NCI-H2227 treated with DMSO at 0.1 percent for 48 hours (cell line): ENCODE results near the gene LMOD3.

Experiments used
- DNase-seq: peaks from one replicate; lab custom pipeline; 2025; lab: John Stamatoyannopoulos, UW

Gene LMOD3

DNA sequence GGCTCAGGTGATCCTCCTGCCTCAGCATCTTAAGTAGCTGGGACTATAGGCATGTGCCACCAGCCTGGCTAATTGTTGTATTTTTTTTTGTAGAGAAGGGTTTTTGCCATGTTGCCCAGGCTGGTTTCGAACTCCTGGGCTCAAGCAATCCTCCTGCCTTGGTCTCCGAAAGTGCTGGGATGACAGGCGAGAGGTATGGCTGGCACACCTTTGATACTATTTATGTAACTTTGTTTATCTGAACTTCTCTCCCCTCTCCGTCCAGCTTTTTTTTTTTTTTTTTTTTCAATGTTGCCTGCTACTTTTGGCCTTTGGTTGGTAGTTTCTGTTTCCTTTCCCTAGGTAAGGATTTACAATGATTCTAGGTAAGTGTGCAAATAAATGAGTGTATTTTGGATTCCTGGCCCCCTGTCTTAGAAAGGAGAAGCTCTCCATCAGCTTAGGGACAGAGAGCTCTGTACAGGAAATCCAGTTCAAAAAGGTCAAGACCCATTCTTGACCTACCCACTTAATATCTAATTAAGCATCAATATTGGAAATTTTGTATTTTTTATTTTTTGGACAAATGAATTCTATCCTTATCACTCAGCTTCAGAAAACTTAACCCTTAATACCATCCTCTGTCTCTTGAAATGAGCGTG lies 30.9 kb downstream of the LMOD3 start:
- no peak for DNase-seq

- DNase-seq = no peak
These were observed 32.4 kb downstream of the LMOD3 start for GRCh38 chr3:69090021-69090420.

DNA sequence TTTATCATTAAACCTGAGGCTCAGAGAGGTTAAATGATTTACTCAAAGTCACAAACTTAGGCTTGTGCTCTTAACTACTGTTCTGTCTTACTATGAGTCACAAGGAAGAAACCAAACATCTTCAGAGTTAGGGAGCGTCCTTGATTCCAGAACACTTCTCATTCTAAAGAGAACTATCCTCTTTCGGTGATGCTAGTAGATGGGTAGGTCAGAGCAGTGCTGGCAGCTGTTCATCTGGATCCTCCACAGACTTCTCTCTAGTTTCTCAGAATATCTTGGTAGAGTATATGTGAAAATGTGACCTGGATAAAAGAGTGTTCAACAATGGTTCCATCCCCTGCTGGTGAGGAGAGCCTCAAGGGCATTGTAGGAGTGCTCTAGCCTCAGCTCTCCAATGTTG lies 34.3 kb downstream of the LMOD3 start:
- no peak for DNase-seq

DNA sequence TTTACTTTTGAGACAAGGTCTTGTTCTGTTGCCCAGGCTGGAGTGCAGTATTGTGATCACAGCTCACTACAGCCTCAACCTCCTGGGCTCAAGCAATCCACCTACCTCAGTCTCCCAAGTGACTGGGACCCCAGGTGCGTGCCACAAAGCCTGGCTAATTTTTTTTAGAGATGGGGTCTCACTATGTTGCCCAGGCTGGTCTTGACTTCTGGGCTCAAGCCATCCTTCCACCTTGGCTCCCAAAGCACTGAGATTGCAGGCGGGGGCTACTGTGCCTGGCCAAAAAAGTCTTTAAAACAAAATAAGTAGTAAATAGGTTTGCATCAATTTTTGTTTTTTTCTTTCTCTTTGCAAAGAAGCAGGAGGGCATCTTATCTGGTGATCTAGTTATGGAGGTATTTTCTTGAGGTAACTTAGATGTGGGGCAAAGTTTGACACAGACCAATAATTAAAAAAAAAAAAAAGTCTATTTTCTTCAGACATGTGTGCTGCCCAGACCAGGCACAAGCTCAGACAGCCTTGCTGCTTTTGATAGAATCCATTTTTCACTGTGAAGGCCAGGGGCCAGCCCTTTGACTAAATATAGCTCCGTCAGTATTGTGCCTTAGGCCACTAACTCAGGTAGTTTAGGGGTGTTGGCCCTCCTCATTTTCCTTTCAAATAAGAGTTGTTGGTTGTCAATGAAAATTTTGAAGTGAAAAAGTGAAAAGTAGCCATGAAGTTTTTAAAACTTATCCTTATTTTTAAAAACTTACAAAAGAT lies 35.2 kb downstream of the LMOD3 start:
- DNase-seq = no peak

- peak; percentile 37 for DNase-seq
These were observed 36.3 kb downstream of the LMOD3 start for GRCh38 chr3:69085833-69086722.

DNA sequence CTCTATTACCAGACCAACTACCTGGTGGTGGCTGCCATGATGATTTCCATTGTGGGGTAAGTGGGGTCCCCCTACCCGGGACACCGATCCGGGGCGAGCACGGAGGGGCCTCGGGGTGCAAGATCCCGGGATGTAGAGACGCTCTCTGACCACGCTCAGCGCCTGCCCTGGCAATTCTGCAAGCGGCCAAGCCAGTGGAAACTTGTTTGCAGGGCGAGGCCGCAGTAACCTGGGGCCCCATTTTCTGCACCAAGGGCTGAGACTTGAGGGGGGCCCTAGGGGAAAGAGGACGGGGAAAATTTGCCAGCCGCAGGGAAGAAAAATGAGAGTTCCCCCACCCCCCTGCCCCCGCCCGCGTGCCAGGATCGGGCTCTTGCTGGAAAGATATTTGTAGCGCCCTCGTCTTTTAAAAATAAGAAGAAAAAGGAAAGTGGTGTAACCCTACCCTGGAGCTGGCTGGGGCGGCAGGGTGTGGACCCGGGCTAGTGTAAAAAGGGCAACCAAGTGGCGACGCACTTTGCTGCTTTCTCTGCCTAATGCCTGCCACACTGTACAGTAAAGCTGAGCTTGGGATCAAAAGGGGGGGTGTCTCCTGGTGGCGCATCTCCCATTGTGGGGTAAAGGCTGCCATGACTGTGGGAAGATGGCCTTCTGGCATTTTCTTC lies 37.1 kb downstream of the LMOD3 start:
- DNase-seq = no peak

DNA sequence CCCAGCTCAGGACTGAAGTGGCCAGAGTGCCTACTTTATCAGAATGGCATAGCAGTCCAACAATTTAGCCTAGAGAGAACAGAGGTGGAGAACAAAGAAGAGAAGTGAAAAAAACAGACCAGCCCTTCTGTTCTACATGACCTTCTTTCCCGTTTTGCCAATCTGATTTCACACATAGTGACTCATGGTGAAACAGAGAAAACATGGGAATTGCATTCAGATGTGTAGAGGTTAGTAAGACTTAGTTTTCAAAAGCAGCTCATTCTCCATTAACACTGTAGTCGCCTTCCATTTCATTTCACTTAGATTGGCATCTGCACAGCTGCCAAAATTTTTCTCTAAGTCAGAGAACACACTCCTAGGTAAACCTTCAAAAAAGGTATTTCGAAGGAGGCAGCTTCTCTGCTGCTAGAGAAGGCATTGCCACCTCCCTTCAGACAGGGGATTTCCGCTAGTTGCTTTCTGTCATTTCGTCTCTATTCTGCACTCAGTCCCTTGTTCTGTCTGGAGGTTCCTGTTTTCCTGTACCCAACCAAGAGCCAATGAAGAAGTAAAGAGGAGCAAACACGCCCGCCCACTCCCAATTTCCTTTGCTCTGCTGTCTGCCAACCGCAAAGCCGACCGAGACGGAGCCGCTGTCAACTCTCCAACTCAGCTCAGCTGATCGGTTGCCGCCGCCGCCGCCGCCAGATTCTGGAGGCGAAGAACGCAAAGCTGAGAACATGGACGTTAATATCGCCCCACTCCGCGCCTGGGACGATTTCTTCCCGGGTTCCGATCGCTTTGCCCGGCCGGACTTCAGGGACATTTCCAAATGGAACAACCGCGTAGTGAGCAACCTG lies 37.8 kb downstream of the LMOD3 start, which contains the start of gene ARL6IP5:
Gene ARL6IP5, plus strand, starts transcription at position 612 of the 842 bp plus-strand sequence. Its CDS starts 111 bp downstream, at position 723.
- DNase-seq = peak; percentile 68

- no peak for DNase-seq
These were observed 39.6 kb downstream of the LMOD3 start for GRCh38 chr3:69082805-69083204.

GRCh38 chr3:69082361-69082760 lies 40.0 kb downstream of the LMOD3 start:
- no peak for DNase-seq

DNA sequence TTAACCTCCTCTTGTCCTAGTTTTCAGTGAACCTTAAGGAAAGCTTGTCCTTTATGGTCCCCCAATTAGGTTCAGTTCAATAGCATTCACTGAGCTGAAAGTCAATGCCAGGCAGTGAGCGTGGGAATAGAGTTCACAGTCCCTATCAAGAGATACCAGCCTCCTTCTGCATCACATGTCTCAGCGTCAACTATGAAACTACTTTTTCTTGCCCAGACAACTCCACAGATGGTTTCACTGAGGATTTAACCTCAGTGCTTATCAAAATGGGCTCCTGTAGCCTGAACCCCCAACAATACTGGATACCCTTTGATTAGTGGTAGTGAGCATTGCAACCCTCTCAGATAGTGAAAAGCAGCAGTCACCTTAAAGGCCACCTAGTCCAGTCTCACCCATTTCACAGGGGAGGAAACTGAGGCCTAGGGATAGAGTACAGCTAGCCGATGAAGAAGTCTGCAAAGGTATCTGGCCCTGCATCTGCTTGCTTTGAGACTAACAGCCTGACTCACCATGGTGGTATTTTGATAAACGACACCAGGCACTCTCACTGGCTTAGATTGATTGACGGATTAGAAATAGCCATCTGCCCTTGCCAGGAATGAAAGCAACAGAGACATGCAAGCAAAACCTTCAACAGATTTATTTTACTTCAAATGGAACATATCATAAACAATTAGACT lies 40.7 kb downstream of the LMOD3 start:
- DNase-seq = no peak

- peak; percentile 71 for DNase-seq
These were observed 42.0 kb downstream of the LMOD3 start, which contains the start of gene UBA3 for GRCh38 chr3:69080233-69080920. UBA3 (minus strand) TSS chr3:69080365; CDS start chr3:69080353, 12 bp downstream.

DNA sequence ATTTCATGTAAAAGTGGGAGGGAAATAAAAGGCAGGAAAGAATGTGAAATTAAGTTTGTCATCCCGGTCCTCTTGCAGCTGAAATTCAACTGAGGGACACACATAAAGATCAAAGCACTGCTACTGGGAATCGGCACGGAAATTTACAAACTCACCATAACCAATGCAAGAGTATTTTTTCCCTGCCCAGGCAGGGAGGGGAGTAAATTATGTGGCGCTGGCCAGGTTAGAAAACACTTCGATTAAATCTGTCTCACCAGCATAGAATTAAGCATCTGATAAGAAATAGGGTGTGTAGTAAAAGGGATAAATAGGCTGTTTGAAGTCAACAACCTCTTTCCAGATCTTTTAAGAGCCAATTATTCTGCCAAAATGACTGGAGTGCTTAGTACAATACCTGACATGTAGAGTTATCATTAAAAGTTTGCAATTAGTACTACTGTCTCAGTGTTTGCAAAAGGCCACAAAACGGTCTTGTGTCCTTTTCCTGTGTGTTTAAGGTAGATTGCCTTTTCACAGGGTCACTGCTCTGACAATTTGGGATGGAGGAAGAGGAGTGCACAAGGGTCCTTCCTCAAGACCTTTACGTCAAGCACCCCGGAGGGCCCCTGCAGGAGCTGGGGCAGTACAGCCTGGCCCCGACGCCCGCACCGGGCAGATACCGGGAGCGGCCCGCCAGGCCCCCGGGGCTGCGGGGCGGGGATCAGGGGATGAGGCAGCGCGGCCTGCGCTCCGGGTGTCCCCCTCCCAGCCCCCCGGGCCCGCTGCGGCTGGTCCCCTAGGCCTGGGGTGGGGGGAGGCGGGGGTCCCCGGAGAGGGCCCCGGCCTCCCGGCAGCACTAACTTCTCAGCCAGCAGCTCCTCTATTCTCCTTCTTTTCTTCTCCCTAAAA lies 42.9 kb downstream of the LMOD3 start:
- DNase-seq = peak; percentile 2

DNA sequence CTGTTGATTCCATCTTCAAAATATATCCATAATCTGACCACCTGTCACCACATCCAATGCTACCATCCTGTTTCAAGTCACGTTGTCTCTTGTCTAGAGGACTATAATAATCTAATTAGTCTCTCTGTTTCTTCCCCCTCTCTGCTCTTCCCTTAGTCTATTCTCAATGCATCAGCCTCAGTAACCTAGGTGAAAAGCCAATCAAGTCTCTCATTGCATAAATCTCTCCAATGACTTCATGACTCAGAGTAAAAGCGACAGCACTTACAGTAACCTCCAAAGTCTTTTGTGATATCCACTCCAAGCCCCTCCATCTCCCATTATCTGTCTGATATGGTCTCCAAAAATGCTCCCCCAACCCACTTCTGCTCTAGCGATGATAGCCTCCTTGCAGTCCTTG lies 49.5 kb downstream of the LMOD3 start:
- DNase-seq = no peak

DNA sequence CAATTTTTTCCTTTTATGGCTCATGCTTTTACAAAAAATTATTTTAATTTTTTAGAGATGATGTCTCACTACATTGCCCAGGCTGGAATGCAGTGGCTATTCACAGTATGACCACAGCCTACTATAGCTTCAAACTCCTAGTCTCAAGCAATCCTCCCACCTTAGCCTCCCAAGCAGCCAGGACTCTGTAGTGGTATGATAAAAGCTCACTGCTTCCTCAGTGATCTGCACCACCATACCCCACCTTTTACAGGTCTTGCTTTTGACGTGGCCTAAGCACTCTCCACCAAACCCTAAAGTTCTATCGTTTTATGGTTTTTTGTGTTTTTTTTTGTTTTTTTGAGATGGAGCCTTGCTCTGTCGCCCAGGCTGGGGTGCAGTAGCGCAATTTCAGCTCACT lies 56.3 kb downstream of the LMOD3 start:
- no peak for DNase-seq

- DNase-seq = no peak
These were observed 57.0 kb downstream of the LMOD3 start for GRCh38 chr3:69065318-69065964.

DNA sequence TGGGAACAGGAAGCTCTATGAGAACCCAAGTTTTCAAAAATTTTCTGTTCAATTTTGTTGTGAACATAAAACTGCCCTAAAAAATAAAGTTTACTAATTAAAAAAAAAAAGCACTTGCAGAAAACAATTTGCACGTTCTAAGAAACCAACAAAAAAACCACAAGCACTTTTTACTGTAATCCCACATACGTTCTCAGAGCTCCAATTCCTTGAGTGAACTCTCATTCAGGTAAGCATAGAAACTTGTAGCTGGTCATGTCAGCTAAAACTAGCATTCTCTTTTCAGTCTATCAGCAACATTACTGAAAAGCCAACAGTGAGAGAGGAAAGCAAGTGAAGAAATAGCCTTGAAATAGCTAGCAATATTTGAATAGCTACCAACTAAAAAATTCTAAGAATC lies 58.8 kb downstream of the LMOD3 start:
- DNase-seq = no peak

DNA sequence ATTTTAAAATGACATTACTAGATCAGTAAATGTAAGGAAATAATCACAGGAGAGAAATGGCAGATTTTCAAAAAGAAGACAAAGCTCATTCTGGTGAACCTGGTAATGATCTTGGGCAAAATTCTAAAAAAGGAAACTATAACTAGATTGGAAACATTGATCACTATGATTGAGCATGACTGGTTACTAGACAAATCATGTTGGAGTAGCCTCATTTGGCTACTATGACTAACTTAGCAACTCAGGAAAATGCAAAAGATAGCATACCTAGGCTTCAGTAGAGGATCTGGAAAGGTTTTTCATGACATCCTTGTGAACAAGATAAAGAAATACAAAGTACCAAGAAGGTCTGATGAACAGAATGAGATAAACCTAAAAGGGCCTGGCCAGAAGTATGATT lies 62.7 kb downstream of the LMOD3 start:
- no peak for DNase-seq

GRCh38 chr3:69058947-69059224 lies 63.5 kb downstream of the LMOD3 start:
- no peak for DNase-seq
